Ovary (tissue), 3 donors: ENCODE measurements around the gene IL1RAP.

Experiments used
- POLR2A ChIP-seq: fragments of 450-650 bp; IDR thresholded peaks from one replicate; pipeline ENCODE4 v1.6.1; 2017; ENCODE audit warnings: antibody characterized with exemption, mild to moderate bottlenecking, moderate library complexity
- TF ChIP-seq, protein P1 (sequence below), 3 donors: fragments of 450-650 bp in 2 of 3; fragments of 200-600 bp in 1 of 3; IDR thresholded peaks; one replicate each; pipeline versions ENCODE4 v1.5.1 to v1.8.0; 2016 to 2022; ENCODE audit warnings: antibody characterized with exemption in 3 of 3, mild to moderate bottlenecking in 1 of 3
- donor health status: DM: no; HTN: no; CAD: no.

GRCh38 chr3:190491533-190492054 is 22.3 kb upstream of the IL1RAP start:
- TF ChIP-seq, protein P1, sequence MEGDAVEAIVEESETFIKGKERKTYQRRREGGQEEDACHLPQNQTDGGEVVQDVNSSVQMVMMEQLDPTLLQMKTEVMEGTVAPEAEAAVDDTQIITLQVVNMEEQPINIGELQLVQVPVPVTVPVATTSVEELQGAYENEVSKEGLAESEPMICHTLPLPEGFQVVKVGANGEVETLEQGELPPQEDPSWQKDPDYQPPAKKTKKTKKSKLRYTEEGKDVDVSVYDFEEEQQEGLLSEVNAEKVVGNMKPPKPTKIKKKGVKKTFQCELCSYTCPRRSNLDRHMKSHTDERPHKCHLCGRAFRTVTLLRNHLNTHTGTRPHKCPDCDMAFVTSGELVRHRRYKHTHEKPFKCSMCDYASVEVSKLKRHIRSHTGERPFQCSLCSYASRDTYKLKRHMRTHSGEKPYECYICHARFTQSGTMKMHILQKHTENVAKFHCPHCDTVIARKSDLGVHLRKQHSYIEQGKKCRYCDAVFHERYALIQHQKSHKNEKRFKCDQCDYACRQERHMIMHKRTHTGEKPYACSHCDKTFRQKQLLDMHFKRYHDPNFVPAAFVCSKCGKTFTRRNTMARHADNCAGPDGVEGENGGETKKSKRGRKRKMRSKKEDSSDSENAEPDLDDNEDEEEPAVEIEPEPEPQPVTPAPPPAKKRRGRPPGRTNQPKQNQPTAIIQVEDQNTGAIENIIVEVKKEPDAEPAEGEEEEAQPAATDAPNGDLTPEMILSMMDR (IDR thresholded peaks at IDR 0.05): no peak
- no peak for TF ChIP-seq POLR2A
